Naive thymus-derived CD4-positive, alpha-beta T cell (primary cell): ENCODE results near the gene IFNA6. TPM values are rescaled to one million over a fixed set of nuclear protein-coding genes. Genes with fewer than 3 reads are reported as not detected.
A peak's percentile ranks its signal among the peaks of the same experiment; 100 is the strongest.

ENCODE experiments used
- ATAC-seq: fragments of 150-1000 bp; cut with Tn5 transposase; 2 replicates; pipeline ENCODE4 v1.10.0; 2021; ENCODE audit warnings: mild to moderate bottlenecking, moderate library complexity
- CTCF ChIA-PET: fragments of 350-600 bp; sonication (Branson Sonifier 250); formaldehyde crosslinking; loops from one replicate; lab custom pipeline; 2021; ENCODE audit warnings: antibody characterized with exemption; lab: Charles Lee
- POLR2A ChIA-PET: fragments of 350-600 bp; sonication (Branson Sonifier 250); formaldehyde crosslinking; loops from one replicate; lab custom pipeline; 2021; ENCODE audit warnings: antibody characterized with exemption, inconsistent platforms; lab: Charles Lee
- DNase-seq, 9 donors: peaks; one replicate each; pipeline versions ENCODE4 v3.0.0 to v3.0.0-alpha.2; 2020 to 2022; ENCODE audit warnings: mixed read lengths in 1 of 9
- H3K27ac ChIP-seq: one replicate; pipeline ENCODE4 v1.7.0; 2013; ENCODE audit warnings: mild to moderate bottlenecking, low read depth, low read length, moderate library complexity
- H3K27me3 ChIP-seq, 2 donors: one replicate each; pipeline ENCODE4 v1.7.0; 2013; ENCODE audit warnings: low read length in 2 of 2, mild to moderate bottlenecking in 2 of 2, moderate library complexity in 2 of 2; ENCODE audit not compliant: control insufficient read depth in 2 of 2, insufficient read depth in 2 of 2
- H3K36me3 ChIP-seq, 3 experiments: 1 replicate in 2 of 3; 2 replicates in 1 of 3; pipeline ENCODE4 v1.7.0; 2013; ENCODE audit warnings: low read length in 3 of 3, mild to moderate bottlenecking in 3 of 3, moderate library complexity in 1 of 3; ENCODE audit not compliant: insufficient read depth in 3 of 3, control insufficient read depth in 2 of 3
- H3K4me1 ChIP-seq, 2 donors: one replicate each; pipeline ENCODE4 v1.7.0; 2013; ENCODE audit warnings: low read length in 2 of 2, mild to moderate bottlenecking in 2 of 2, moderate library complexity in 1 of 2; ENCODE audit not compliant: control insufficient read depth in 2 of 2, insufficient read depth in 2 of 2
- H3K4me3 ChIP-seq: 2 replicates; pipeline ENCODE4 v1.7.0; 2013; ENCODE audit warnings: mild to moderate bottlenecking, low read length
- H3K9me3 ChIP-seq, 3 experiments: 1 replicate in 2 of 3; 2 replicates in 1 of 3; pipeline ENCODE4 v1.7.0; 2013; ENCODE audit warnings: low read length in 3 of 3; ENCODE audit not compliant: control insufficient read depth in 2 of 3
- H3K27ac Mint-ChIP-seq, 9 donors: one replicate each; pipeline ENCODE4 v1.8.0; 2020 to 2022; ENCODE audit warnings: mixed read lengths in 9 of 9, mild to moderate bottlenecking in 8 of 9, moderate library complexity in 5 of 9, inconsistent platforms in 2 of 9
- H3K27me3 Mint-ChIP-seq, 5 donors: one replicate each; pipeline ENCODE4 v1.8.0; 2021 to 2022; ENCODE audit warnings: mixed read lengths in 5 of 5, mild to moderate bottlenecking in 1 of 5
- H3K36me3 Mint-ChIP-seq, 5 donors: one replicate each; pipeline ENCODE4 v1.8.0; 2020 to 2022; ENCODE audit warnings: mixed read lengths in 5 of 5, mild to moderate bottlenecking in 3 of 5, inconsistent platforms in 1 of 5
- H3K4me1 Mint-ChIP-seq, 7 donors: one replicate each; pipeline ENCODE4 v1.8.0; 2020 to 2022; ENCODE audit warnings: mixed read lengths in 7 of 7, mild to moderate bottlenecking in 3 of 7, inconsistent platforms in 1 of 7
- H3K4me3 Mint-ChIP-seq, 10 donors: one replicate each; pipeline ENCODE4 v1.8.0; 2020 to 2022; ENCODE audit warnings: mild to moderate bottlenecking in 10 of 10, mixed read lengths in 10 of 10, moderate library complexity in 6 of 10, inconsistent platforms in 2 of 10
- H3K9me3 Mint-ChIP-seq, 11 donors: one replicate each; pipeline ENCODE4 v1.8.0; 2020 to 2022; ENCODE audit warnings: mixed read lengths in 11 of 11, mild to moderate bottlenecking in 4 of 11, inconsistent platforms in 1 of 11, moderate library complexity in 1 of 11
- intact Hi-C, 2 donors: fragments of 100-400 bp; cut with micrococcal nuclease; formaldehyde crosslinking; loops; one replicate each; pipeline ENCODE4 v1.15.1; 2023
- polyA plus RNA-seq, 2 donors: library from polyadenylated mRNA; unstranded; fragments of 300-500 nt; fragmentation: Illumina TruSeq; gene quantifications; one replicate each; pipeline ENCODE4 v1.2.3, GENCODE V29; 2021
- total RNA-seq, 6 experiments: library from RNA in 5 of 6; stranded (reverse) in 5 of 6; gene quantifications; 1 replicate in 5 of 6; 2 replicates in 1 of 6; pipeline ENCODE4 v1.2.3 and lab custom pipeline; 2021 to 2026

The IFNA6 gene
- not detected for total RNA-seq
- polyA plus RNA-seq, result not detected
- total RNA-seq (lab: John Stamatoyannopoulos, UW), result not detected

GRCh38 chr9:21350787-21351186 is at the start of gene IFNA6:
TSS of gene IFNA6 (minus strand) at chr9:21350887. CDS start at chr9:21350887, 0 bp downstream.
- Histone ChIP-seq H3K27me3 (peaks cover 0 to 6% of the 10 kb centered on the region in 2 donors), H3K4me1 (no peaks in the 10 kb centered on the region), H3K4me3 (no peak within 1 kb of the TSS), H3K9me3 (peaks cover 0 to 3% (median 0%) of the 10 kb centered on the region in 3 experiments), H3K36me3 (no peaks in the 10 kb centered on the region), H3K27ac (no peak within 1 kb of the TSS)
- Mint-ChIP-seq H3K9me3 (peaks cover 0 to 12% (median 7%) of the 10 kb centered on the region in 11 donors), H3K27ac (no peak within 1 kb of the TSS), H3K36me3 (peaks cover 0 to 7% (median 6%) of the 10 kb centered on the region in 5 donors), H3K4me3 (no peak within 1 kb of the TSS), H3K27me3 (peaks cover 9 to 78% (median 17%) of the 10 kb centered on the region in 5 donors), H3K4me1 (no peaks in the 10 kb centered on the region)
- intact Hi-C loops, result no loop called here
- CTCF ChIA-PET, result no interaction called here
- ATAC-seq (no peak), DNase-seq (no peak)
- POLR2A ChIA-PET, result no interaction called here

DNA sequence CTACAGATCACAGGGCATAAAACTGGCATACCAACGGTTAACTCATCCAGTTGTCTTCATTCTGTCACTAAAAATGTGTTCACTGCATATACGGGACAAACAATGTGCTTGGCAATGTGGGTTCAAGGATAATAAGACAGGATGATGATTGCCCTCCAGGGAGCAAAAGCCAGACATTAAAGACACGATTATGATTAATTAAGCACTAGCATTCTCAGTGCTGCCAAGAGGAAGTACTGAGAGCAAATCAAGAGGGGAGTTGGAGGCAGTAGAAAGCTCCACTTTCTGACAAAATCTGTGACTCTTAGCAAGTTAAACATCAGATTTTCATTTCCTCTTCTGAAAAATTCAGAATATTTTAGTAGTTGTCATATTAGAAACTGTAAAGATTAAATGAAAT is 49.3 kb upstream of the IFNA6 start:
- peaks cover 51 to 84% (median 77%) of the 10 kb centered on the region in 5 donors for H3K27me3 Mint-ChIP-seq
- H3K4me1 ChIP-seq, result peaks cover 0 to 5% of the 10 kb centered on the region in 2 donors
- no peaks in the 10 kb centered on the region for H3K36me3 ChIP-seq
- no peak for ATAC-seq
- H3K4me3 Mint-ChIP-seq, result no peak overlapping the region
- no peaks in the 10 kb centered on the region for H3K9me3 Mint-ChIP-seq
- POLR2A ChIA-PET, result no interaction called here
- H3K9me3 ChIP-seq, result no peaks in the 10 kb centered on the region
- H3K4me1 Mint-ChIP-seq, result peaks cover 8 to 21% (median 10%) of the 10 kb centered on the region in 7 donors
- no peak overlapping the region for H3K27ac ChIP-seq
- DNase-seq, result no peak
- peaks cover 14 to 16% of the 10 kb centered on the region in 2 donors for H3K27me3 ChIP-seq
- no peaks in the 10 kb centered on the region for H3K36me3 Mint-ChIP-seq
- intact Hi-C loops, result no loop called here
- H3K4me3 ChIP-seq, result no peak overlapping the region
- CTCF ChIA-PET, result no interaction called here
- no peak overlapping the region for H3K27ac Mint-ChIP-seq

- H3K27ac ChIP-seq, result no peak overlapping the region
- Mint-ChIP-seq H3K4me3 (no peak overlapping the region), H3K9me3 (no peaks in the 10 kb centered on the region), H3K27ac (no peak overlapping the region), H3K36me3 (no peaks in the 10 kb centered on the region), H3K4me1 (peaks cover 8 to 21% (median 10%) of the 10 kb centered on the region in 7 donors), H3K27me3 (peaks cover 54 to 81% (median 76%) of the 10 kb centered on the region in 5 donors)
- no peaks in the 10 kb centered on the region for H3K36me3 ChIP-seq
- POLR2A ChIA-PET, result no interaction called here
- CTCF ChIA-PET, result interaction anchor here (0.6 to 2.3 kb wide), 7 partner anchors 10 to 255 kb away, joined by 3 to 17 read pairs (median 5); no protein-coding TSS in a partner anchor
- no peak overlapping the region for H3K4me3 ChIP-seq
- no peak for DNase-seq
- intact Hi-C loops, result no loop called here
- no peaks in the 10 kb centered on the region for H3K9me3 ChIP-seq
- H3K27me3 ChIP-seq, result peaks cover 14 to 16% of the 10 kb centered on the region in 2 donors
- no peak for ATAC-seq
- H3K4me1 ChIP-seq, result peaks cover 0 to 5% of the 10 kb centered on the region in 2 donors
Measured at GRCh38 chr9:21398955-21399489, 48.3 kb upstream of the IFNA6 start.

DNA sequence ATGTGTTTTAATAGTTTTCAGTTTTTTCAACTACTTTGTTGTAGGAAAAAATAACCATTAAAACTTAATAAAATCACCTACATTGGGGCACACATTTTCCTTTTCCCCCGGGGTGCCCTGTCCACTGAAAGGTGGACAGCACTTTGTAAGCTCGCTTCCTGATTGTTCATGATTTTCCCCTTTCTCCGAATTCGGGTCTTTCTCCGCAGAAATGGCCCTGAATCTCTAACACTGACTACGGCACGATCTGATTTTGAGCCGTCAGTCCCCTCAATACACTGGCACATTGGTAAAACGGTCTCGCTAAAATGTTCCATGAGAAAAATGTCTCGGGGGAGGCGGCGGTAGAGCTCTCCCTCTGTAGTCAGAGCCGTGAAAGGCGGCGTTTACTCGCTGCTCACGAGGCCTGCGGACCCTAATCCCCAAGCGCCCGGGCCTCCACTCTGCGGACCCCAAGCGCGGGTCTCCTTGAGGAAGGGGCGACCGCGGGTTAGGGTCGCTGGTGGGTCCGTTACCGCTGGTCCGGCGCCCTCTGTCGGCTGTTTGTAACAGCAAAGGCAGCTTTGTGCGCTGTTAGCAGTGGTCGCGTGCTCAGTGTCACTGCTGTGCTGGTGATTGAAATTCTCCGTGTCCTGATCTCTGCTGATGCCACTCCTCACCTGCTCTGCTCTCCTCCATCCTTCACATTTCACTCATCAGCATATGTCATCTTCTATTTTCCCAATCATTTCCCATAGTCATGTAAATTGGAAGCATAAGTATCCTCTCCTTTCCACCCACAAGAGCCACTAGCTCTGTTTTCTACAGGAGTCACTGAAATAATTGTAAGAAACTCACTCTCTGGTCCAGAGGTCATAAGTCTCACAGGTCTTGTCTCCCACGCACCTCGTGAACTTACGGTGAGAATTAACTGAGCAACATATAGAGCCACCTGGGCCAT is 45.4 kb upstream of the IFNA6 start:
- no peaks in the 10 kb centered on the region for H3K4me1 ChIP-seq
- H3K9me3 ChIP-seq, result no peaks in the 10 kb centered on the region
- Mint-ChIP-seq H3K4me1 (peaks cover 5 to 13% (median 9%) of the 10 kb centered on the region in 7 donors), H3K4me3 (peak overlapping the region; percentile 39 to 81 (median 74)), H3K36me3 (no peaks in the 10 kb centered on the region), H3K27ac (peak overlapping the region in 1 of 9 donors; percentile 4), H3K27me3 (peaks cover 52 to 84% (median 74%) of the 10 kb centered on the region in 5 donors), H3K9me3 (no peaks in the 10 kb centered on the region)
- H3K27me3 ChIP-seq, result peaks cover 8 to 10% of the 10 kb centered on the region in 2 donors
- H3K36me3 ChIP-seq, result no peaks in the 10 kb centered on the region
- POLR2A ChIA-PET, result interaction anchor here (1.8 kb wide), 1 partner anchor 70 kb away, joined by 10 read pairs; no protein-coding TSS in a partner anchor
- CTCF ChIA-PET, result interaction anchor here (0.7 to 3.5 kb wide), 20 partner anchors 9 to 242 kb away, joined by 3 to 54 read pairs (median 4); partner anchors contain the start of genes IFNA2 and KLHL9
- DNase-seq, result peak; percentile 35 to 65 (median 56)
- H3K4me3 ChIP-seq, result peak overlapping the region; percentile 51
- H3K27ac ChIP-seq, result no peak overlapping the region
- peak; percentile 83 for ATAC-seq
- intact Hi-C loops, result loop anchor here (1.0 to 2.0 kb wide), 10 partner anchors 39 to 1470 kb away; partner anchors contain the start of gene KLHL9 (in 1 of the 2)

GRCh38 chr9:21392270-21392669 is 41.6 kb upstream of the IFNA6 start:
- intact Hi-C loops, result no loop called here
- H3K4me3 ChIP-seq, result no peak overlapping the region
- no peaks in the 10 kb centered on the region for H3K9me3 ChIP-seq
- H3K36me3 ChIP-seq, result no peaks in the 10 kb centered on the region
- H3K4me3 Mint-ChIP-seq, result no peak overlapping the region
- H3K27me3 ChIP-seq, result peaks cover 5 to 10% of the 10 kb centered on the region in 2 donors
- no peaks in the 10 kb centered on the region for H3K4me1 ChIP-seq
- no peak overlapping the region for H3K27ac ChIP-seq
- H3K27ac Mint-ChIP-seq, result no peak overlapping the region
- ATAC-seq, result peak; percentile 81
- no peaks in the 10 kb centered on the region for H3K9me3 Mint-ChIP-seq
- H3K4me1 Mint-ChIP-seq, result peaks cover 5 to 13% (median 9%) of the 10 kb centered on the region in 7 donors
- no peaks in the 10 kb centered on the region for H3K36me3 Mint-ChIP-seq
- H3K27me3 Mint-ChIP-seq, result peaks cover 45 to 81% (median 72%) of the 10 kb centered on the region in 5 donors
- DNase-seq, result peak in 3 of 9 donors; percentile 8 to 14 (median 9)
- ChIA-PET CTCF (interaction anchor here (1.1 to 1.5 kb wide), 5 partner anchors 10 to 157 kb away, joined by 3 to 7 read pairs (median 3); no protein-coding TSS in a partner anchor), POLR2A (no interaction called here)

GRCh38 chr9:21385131-21385670 is 34.5 kb upstream of the IFNA6 start, which contains the start of gene IFNA2:
TSS of gene IFNA2 (minus strand) at chr9:21385398. CDS start at chr9:21385329, 69 bp downstream.
- Histone ChIP-seq H3K4me3 (no peak within 1 kb of the TSS), H3K4me1 (no peaks in the 10 kb centered on the region), H3K27me3 (no peaks in the 10 kb centered on the region), H3K27ac (no peak within 1 kb of the TSS), H3K9me3 (no peaks in the 10 kb centered on the region), H3K36me3 (no peaks in the 10 kb centered on the region)
- H3K27ac Mint-ChIP-seq, result peak within 1 kb of the TSS in 1 of 9 donors; percentile 10
- ChIA-PET CTCF (interaction anchor here (1.5 kb wide), 1 partner anchor 11 kb away, joined by 5 read pairs; no protein-coding TSS in a partner anchor), POLR2A (no interaction called here)
- H3K4me1 Mint-ChIP-seq, result peaks cover 0 to 17% (median 6%) of the 10 kb centered on the region in 7 donors
- ATAC-seq (peak; percentile 18), DNase-seq (no peak)
- intact Hi-C loops, result no loop called here
- no peaks in the 10 kb centered on the region for H3K9me3 Mint-ChIP-seq
- H3K36me3 Mint-ChIP-seq, result no peaks in the 10 kb centered on the region
- H3K4me3 Mint-ChIP-seq, result no peak within 1 kb of the TSS
- peaks cover 29 to 63% (median 40%) of the 10 kb centered on the region in 5 donors for H3K27me3 Mint-ChIP-seq
